ENCODE results near the gene PPP2R3B. TPM values are rescaled to one million over a fixed set of nuclear protein-coding genes. Genes with fewer than 3 reads are reported as not detected.

PPP2R3B gene
- total and polyA plus RNA-seq, 2 experiments from 2014 or later = 22.4 to 24.3 TPM

DNA sequence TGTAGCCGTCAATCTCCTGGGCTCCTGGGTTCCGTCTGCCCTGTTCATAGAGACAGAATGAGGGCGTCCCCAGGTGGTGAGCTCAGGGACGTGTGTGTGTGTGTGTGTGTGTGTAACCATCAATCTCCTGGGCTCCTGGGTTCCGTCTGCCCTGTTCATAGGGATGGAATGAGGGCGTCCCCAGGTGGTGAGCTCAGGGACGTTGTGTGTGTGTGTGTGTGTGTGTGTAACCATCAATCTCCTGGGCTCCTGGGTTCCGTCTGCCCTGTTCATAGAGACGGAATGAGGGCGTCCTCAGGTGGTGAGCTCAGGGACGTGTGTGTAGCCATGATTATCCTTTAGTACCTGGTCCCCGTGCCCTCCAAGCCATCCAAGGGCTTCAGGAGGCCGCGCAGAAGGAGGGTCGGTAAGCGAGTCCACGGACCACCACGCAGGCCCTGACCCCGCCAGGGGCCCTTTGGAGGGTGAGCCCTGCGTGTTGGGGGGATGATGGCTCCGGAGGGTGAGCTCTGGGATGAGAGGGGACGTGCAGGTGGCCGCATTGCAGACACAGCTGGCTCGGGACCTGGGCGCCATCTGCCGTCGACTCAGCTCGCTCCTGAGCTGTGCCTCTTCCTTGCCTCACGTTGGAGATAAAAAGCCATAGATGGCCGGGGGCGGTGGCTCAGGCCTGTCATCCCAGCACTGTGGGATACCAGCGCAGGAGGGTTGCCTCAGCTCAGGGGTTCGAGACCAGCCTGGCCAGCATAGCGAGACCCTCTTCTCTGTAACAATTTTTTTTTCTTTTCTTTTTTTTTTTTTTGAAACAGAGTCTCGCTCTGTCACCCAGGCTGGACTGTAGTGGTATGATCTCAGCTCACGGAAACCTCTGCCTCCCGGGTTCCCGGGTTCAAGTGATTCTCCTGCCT, 62.7 kb downstream of the PPP2R3B start:
- H2AFZ ChIP-seq = no peak overlapping the region
- no peak for TF ChIP-seq EZH2phosphoT487 (IDR thresholded peaks at IDR 0.05; ENCODE audit: low read depth, severe bottlenecking, unreplicated experiment)
- TF ChIP-seq, protein P1, sequence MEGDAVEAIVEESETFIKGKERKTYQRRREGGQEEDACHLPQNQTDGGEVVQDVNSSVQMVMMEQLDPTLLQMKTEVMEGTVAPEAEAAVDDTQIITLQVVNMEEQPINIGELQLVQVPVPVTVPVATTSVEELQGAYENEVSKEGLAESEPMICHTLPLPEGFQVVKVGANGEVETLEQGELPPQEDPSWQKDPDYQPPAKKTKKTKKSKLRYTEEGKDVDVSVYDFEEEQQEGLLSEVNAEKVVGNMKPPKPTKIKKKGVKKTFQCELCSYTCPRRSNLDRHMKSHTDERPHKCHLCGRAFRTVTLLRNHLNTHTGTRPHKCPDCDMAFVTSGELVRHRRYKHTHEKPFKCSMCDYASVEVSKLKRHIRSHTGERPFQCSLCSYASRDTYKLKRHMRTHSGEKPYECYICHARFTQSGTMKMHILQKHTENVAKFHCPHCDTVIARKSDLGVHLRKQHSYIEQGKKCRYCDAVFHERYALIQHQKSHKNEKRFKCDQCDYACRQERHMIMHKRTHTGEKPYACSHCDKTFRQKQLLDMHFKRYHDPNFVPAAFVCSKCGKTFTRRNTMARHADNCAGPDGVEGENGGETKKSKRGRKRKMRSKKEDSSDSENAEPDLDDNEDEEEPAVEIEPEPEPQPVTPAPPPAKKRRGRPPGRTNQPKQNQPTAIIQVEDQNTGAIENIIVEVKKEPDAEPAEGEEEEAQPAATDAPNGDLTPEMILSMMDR (IDR thresholded peaks at IDR 0.05; ENCODE audit: poor library complexity) = peak; percentile 42
- no peak for TF ChIP-seq EZH2 (IDR thresholded peaks at IDR 0.05; ENCODE audit: borderline replicate concordance)
- peaks cover 4% of the 10 kb centered on the region for H3K4me1 ChIP-seq (ENCODE audit: insufficient read depth)
- H3K36me3 ChIP-seq (replicated peaks; ENCODE audit: insufficient read depth, low read depth) = no peaks in the 10 kb centered on the region
- H3K4me2 ChIP-seq = peak overlapping the region; percentile 65
- H3K27ac ChIP-seq = peak overlapping the region; percentile 37
- WGBS (ENCODE audit: low lambda C conversion rate, missing lambda C conversion rate) = 52% methylated on average over 37 of the region's 38 CpGs
- DNase-seq (ENCODE audit: low spot score) = peak; percentile 88
- H3K4me3 ChIP-seq = no peak overlapping the region
- H3K9me2 ChIP-seq (replicated peaks; ENCODE audit: insufficient read depth) = no peaks in the 10 kb centered on the region
- peaks cover 4% of the 10 kb centered on the region for H4K20me1 ChIP-seq (ENCODE audit: insufficient read depth, poor library complexity, severe bottlenecking)
- H3K79me2 ChIP-seq = peaks cover 15% of the 10 kb centered on the region
- H3K27me3 ChIP-seq = no peaks in the 10 kb centered on the region
- no peaks in the 10 kb centered on the region for H3K9me3 ChIP-seq (ENCODE audit: low read depth)

DNA sequence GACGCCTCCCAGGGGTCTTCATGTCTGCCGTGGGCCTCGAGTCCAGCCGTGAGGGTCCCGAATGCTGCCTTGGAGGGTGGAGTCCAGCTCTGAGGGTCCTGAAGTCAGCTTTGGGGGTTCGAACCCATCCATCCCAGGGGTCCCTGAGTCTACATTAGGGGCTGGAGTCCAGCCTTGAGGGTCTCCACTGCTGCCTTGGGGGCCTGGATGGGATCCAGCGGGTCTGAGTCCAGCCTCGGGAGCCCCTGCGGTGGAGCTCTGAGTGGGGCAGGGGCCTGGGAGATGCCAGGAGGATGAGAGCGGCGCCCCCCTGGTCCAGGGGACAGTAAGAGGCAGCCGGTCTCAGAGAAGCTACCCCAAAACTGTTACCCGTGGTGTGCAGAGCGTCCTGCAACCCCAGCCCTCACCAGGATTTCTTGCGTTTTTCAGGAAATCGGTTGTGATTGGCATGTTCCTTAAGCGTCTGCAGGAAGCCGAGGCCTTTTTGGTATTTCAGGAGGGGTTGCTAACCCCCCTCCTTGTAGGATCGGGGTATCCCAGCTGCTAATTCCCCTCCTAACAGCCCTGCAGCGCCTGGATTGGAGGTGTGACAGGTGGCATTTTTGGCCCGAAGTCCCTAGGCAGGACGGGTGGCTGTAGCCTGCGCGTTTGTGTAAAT, 66.5 kb downstream of the PPP2R3B start:
- H3K27me3 ChIP-seq = no peaks in the 10 kb centered on the region
- H3K9me3 ChIP-seq (ENCODE audit: low read depth) = no peaks in the 10 kb centered on the region
- peaks cover 4% of the 10 kb centered on the region for H3K4me1 ChIP-seq (ENCODE audit: insufficient read depth)
- 4% methylated on average over 23 of the region's 24 CpGs for WGBS (ENCODE audit: low lambda C conversion rate, missing lambda C conversion rate)
- no peaks in the 10 kb centered on the region for H3K36me3 ChIP-seq (replicated peaks; ENCODE audit: insufficient read depth, low read depth)
- no peak overlapping the region for H3K27ac ChIP-seq
- H3K4me2 ChIP-seq = peak overlapping the region; percentile 94
- H3K4me3 ChIP-seq = peak overlapping the region; percentile 87
- peaks cover 21% of the 10 kb centered on the region for H3K79me2 ChIP-seq
- no peak for DNase-seq (ENCODE audit: low spot score)
- peaks cover 8% of the 10 kb centered on the region for H4K20me1 ChIP-seq (ENCODE audit: insufficient read depth, poor library complexity, severe bottlenecking)
- no peaks in the 10 kb centered on the region for H3K9me2 ChIP-seq (replicated peaks; ENCODE audit: insufficient read depth)
- H2AFZ ChIP-seq = no peak overlapping the region
- TF ChIP-seq EZH2 (IDR thresholded peaks at IDR 0.05; ENCODE audit: borderline replicate concordance) (no peak), EZH2phosphoT487 (IDR thresholded peaks at IDR 0.05; ENCODE audit: low read depth, severe bottlenecking, unreplicated experiment) (no peak)
- TF ChIP-seq, protein P1 (IDR thresholded peaks at IDR 0.05; ENCODE audit: poor library complexity) = no peak

DNA sequence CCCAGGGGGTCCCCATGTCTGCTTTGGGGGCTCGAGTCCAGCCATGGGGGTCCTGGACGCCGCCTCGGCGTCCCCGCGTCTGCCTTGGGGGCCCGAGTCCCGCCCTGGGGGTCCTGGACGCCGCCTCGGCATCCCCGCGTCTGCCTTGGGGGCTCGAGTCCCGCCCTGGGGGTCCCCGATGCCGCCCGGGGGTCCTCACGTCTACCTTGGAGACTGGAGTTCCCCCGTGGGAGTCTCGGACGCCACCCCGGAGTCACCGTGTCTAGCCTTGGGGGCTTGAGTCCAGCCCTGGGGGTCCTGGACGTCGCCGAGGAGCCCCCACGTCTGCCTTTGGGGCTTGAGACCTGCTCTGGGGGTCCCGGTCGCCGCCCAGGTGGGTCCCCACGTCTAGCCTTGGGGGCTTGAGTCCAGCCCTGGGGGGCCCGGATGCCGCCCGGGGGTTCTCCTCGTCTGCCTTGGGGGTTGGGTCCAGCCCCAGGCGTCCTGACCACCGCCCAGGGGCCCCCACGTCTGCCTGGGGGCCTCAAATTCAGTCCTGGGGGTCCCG, 67.1 kb downstream of the PPP2R3B start:
- under 1% methylated on average over 17 of the region's 41 CpGs for WGBS (ENCODE audit: low lambda C conversion rate, missing lambda C conversion rate)
- Histone ChIP-seq H2AFZ (no peak overlapping the region), H3K27ac (peak overlapping the region; percentile 82), H3K4me2 (peak overlapping the region; percentile 94), H3K4me3 (peak overlapping the region; percentile 87), H3K4me1 (ENCODE audit: insufficient read depth) (peaks cover 4% of the 10 kb centered on the region), H3K27me3 (no peaks in the 10 kb centered on the region), H3K36me3 (replicated peaks; ENCODE audit: insufficient read depth, low read depth) (no peaks in the 10 kb centered on the region), H3K9me2 (replicated peaks; ENCODE audit: insufficient read depth) (no peaks in the 10 kb centered on the region), H3K79me2 (peaks cover 21% of the 10 kb centered on the region), H4K20me1 (ENCODE audit: insufficient read depth, poor library complexity, severe bottlenecking) (peaks cover 8% of the 10 kb centered on the region), H3K9me3 (ENCODE audit: low read depth) (no peaks in the 10 kb centered on the region)
- no peak for DNase-seq (ENCODE audit: low spot score)
- TF ChIP-seq EZH2phosphoT487 (IDR thresholded peaks at IDR 0.05; ENCODE audit: low read depth, severe bottlenecking, unreplicated experiment) = no peak
- TF ChIP-seq, protein P1 (IDR thresholded peaks at IDR 0.05; ENCODE audit: poor library complexity) = no peak
